Posterior vena cava (tissue), 2 donors: ENCODE measurements around the gene CDK5RAP2. TPM values are rescaled to one million over a fixed set of nuclear protein-coding genes. Genes with fewer than 3 reads are reported as not detected.
"Not testable (repeated sequence)": the region's sequence is repeated elsewhere in the genome, so short reads cannot be mapped to it uniquely, and the experiment has no call there.

Experiments used
- DNase-seq: peaks from one replicate; pipeline ENCODE4 v3.0.0-alpha.2; 2020; ENCODE audit warnings: low spot score
- intact Hi-C, 2 donors: fragments of 100-400 bp; cut with DNase I; formaldehyde crosslinking; loops; one replicate each; pipeline versions ENCODE4 v1.14.1 to v1.14.2; 2022 to 2023
- total RNA-seq, 2 donors: library from RNA; stranded (reverse); fragmentation: NEBNext Ultra II Directional; extraction: Animal tissue kit (Norgen Biotek cat#: 25700); gene quantifications; one replicate each; pipeline ENCODE4 v1.2.1, GENCODE V29; 2021
- donor health status: DM: yes; HTN: yes; CAD: no.
- donor health status: DM: yes; HTN: yes; CAD: no.

The CDK5RAP2 gene
- total RNA-seq, 2 donors from 2014 or later = 47.2 to 50.2 TPM

- DNase-seq = no peak
- intact Hi-C loops = no loop called here
Measured at GRCh38 chr9:120484162-120484561, 95.8 kb downstream of the CDK5RAP2 start.

DNA sequence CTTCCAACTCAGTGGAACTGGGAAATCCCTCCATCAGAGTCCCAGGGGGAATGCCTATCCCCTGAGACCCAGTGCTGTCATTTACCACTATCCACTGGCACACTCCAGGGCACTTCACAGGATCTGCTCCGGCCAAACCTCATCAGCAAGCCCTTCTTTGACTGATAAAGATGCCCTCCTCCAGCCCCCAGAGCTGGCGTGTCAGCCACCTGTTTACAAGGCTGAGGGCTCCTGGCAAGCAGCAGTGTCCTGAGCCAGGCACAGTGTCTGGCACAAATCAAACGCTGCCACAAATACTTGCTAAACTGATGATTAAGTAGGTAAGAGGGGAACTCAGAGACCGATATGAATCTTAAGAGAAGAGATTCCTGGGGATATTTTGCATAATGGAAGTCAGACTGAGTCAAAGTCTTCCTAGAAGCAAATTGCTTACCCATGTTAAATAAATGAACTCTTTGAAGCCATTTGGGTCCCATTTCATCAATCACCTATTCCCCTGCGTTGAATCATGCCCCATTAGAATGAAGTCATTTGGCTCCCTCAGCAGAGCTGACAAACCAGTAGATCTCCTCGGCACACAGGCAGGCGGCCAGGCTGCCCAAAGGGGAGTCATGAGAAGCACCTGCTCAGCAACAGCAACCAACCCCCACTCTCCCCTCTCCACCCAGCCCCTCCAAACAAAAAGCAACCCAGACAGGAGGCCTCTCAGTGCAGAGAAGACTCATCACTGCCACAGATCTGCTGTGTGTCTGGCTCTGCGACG, 97.4 kb downstream of the CDK5RAP2 start:
- intact Hi-C loops = no loop called here
- DNase-seq = no peak

- intact Hi-C loops = no loop called here
- DNase-seq = no peak
Measured at GRCh38 chr9:120481846-120482245, 98.1 kb downstream of the CDK5RAP2 start.

DNA sequence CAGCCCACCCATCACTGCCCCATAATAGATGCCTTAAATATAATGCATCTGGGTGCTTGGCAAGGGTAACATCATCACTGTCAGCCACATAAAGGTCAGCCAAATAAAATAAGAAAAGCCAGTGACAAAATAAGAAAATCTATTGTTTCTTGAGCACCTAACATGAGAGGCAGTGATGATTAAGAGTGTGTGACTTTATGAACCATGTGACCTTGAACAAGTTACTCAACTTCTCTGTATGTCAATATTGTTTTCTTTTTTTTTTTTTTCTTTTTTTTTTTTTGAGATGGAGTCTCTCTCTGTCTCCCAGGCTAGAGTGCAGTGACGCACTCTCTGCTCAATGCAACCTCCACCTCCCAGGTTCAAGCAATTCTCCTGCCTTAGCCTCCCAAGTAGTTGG, 98.7 kb downstream of the CDK5RAP2 start:
- intact Hi-C loops = no loop called here
- DNase-seq = no peak

DNA sequence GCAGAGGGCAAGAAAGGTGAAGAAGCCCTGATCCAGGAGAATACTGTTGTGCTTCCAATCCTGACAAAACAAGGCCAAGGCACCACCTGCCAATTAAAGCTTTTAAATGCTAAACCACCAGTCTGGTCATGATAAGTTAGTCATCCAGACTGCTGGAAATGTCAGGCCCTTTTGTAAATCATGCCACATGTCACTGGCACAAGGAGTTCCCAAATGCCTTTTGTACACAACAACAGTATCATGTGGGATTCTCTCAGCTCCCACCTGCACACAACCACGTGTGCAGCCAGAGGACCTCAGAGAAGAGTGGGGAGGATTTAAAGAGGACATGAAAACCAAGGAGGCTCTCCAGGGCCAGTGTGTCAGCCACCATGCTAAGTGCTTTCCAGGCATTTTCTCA, 99.3 kb downstream of the CDK5RAP2 start:
- intact Hi-C loops = no loop called here
- no peak for DNase-seq

DNA sequence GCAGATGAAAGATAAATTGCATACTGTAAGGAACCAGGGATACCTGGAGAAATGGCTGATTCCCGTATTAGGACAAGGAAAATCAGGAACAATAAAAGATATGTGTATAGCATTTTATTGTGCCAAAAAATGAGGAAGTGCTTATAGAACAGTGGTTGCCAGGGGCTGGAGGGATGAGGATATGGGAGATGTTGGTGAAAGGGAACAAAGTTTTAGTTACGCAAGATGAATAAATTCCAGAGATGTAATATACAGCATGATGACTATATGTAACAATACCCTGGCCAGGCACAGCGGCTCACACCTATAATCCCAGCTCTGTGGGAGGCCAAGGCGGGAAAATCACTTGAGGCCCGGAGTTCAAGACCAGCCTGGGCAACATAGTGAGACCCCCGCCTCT, 101.8 kb downstream of the CDK5RAP2 start:
- no peak for DNase-seq
- intact Hi-C loops = no loop called here

DNA sequence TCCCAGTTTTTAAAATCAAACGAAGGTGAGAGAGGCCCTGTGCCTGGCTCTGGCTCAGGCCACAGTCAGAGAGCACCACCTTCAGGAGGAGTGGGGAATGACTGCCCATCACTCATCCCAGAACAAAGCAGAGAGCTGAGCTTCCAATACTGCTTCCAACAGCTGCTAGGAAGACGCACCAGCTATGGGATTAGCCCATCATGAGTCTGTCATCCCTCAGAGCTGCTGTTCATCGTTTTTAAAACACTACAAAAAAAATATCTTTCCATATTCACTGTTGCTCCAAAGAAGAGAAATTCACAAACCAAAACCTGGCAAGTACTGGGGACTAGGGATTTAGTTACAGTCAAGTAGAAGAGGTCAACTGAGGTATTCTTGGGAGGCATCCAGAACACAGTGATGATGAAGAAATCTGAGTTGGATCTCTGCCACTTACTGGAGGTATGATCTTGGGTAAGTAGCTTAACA, 102.4 kb downstream of the CDK5RAP2 start:
- intact Hi-C loops = no loop called here
- no peak for DNase-seq

DNA sequence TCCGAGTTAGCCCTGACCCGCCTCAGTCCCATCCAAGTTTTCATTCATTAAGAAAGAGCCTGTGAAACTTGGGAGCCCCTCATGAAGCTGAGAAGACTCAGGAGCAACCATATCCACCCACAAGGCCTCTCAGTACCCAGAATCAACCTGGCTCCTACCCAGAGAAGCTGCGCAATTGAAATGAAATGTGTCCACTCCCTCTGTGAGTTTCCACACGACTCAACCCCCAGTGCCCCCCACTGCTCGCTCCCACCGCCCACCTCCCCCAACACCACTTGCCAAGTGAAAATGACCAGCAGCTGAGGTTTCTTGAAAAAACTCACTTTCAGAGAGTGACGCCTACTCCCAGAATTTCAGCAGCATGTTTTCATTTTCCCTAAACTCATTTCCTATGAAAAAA, 104.6 kb downstream of the CDK5RAP2 start:
- DNase-seq = no peak
- intact Hi-C loops = loop anchor here in 1 of 2 donors (2.0 kb wide), 1 partner anchor 33 kb away; no protein-coding TSS in a partner anchor

DNA sequence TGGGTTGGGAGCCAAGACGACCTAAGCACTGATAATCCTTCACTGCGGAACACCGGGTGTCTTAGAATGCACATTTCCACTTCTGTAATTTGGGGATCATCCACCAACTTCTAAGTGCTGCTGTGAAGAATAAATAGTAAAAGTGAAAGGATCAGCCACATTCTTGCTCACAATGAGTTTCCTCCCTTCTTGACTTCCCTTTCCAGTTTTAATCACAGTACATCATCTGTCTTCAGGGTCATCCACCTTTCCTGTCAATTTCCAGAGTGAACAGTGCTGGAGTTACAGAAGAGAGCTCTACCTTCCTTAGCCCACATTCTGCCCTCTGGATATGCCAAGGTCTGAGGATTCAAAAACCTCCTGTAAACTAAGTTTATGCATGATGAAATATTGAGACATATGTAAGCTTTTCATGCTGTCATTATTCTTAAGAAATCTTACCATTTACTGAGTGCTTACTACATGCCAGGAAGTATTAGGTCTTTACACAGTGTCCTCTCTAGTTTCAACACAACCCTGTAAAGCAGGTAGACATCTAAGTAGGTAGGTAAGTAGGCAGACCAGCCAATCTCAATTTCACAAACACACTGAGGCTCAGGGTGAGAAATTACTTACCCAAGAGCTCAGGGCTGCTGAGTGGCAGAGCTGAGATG, 105.2 kb downstream of the CDK5RAP2 start:
- no peak for DNase-seq
- intact Hi-C loops = loop anchor here in 1 of 2 donors (2.0 kb wide), 1 partner anchor 32 kb away; no protein-coding TSS in a partner anchor

GRCh38 chr9:120473608-120474007, 106.4 kb downstream of the CDK5RAP2 start:
- no peak for DNase-seq
- intact Hi-C loops = loop anchor here in 1 of 2 donors (2.0 kb wide), 1 partner anchor 31 kb away; no protein-coding TSS in a partner anchor

GRCh38 chr9:120465685-120466407, 114.1 kb downstream of the CDK5RAP2 start:
- intact Hi-C loops = no loop called here
- DNase-seq = no peak

DNA sequence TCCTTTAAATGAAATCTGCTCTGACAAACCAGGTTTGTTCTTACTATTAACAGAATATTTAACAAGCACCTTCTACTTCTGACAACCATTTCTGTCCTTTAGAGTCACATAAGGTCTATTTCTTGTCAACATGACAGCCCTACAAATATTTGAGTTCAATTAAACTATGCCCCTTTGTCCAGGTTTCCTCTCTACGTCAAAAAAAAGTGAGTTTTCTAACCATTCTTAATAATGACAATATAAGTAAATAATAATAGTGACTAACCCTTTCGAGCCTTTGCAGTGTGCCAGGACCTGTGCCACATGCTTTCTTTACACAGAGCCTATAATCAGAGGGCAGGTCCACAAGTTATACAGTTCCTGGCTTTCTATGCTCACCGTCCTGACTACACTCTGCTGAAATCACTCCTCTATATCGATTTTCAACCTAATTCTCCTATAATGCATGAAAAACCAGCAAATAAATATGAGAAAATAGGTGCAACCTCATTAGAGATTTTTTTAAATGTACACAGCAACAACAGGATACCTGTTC, 115.0 kb downstream of the CDK5RAP2 start:
- intact Hi-C loops = no loop called here
- no peak for DNase-seq

- intact Hi-C loops = no loop called here
- DNase-seq = no peak
Measured at GRCh38 chr9:120464176-120464886, 115.6 kb downstream of the CDK5RAP2 start.

DNA sequence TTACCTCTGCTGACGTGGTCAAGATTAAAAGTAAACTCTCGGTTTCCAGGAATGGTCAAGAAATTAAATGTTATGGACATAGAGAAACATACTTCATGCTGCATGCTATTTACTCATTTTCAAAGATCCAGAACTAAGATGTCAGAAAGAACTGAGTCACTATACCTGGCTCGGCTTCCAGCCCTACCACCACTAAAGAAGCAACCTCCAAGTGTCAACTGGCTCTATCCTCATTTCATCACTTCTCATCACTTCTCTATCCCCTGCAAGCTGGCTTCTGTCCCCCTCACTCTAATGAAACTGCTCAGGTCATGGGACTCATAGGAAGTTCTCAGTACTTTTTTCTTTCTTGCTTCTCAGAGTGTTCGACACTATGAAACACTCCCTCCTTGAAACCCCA, 116.2 kb downstream of the CDK5RAP2 start:
- intact Hi-C loops = no loop called here
- no peak for DNase-seq

DNA sequence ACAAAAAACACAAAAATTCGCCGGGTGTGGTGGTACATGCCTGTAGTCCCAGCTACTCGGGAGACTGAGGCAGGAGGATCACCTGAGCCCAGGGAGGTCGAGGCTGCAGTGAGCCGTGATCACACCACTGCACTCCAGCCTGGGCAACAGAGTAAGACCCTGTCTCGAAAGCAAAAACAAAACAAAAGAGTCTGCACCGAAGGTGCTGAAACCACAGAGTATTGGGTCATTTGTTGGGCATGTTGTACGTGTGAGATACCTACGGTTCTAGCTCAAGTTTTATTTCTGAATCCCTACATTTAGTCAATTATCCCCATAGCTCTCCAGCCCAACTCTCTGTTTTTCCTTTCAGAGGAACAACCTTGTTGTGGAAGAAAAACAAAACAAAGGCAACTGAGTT, 118.3 kb downstream of the CDK5RAP2 start:
- intact Hi-C loops, DNase-seq: not testable (repeated sequence)

DNA sequence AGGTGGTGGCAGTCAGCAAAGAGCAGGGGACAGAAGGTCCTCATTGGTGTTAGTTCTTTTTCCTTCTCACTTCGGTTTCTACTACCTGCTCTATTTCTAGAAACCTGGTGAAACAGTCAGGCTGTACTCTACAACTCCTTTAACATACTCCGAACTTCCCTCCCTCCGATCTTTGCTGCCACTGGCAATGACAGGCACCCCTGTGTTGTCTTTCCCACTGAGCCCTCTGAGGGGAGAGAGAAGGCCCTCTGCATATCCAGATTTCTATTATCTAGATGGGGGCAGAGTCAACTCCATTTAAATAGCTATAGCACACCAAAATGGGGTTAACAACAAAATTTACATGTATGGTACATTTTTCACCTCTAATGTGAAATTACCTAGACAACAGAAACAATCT, 123.7 kb downstream of the CDK5RAP2 start:
- intact Hi-C loops = no loop called here
- DNase-seq = no peak

DNA sequence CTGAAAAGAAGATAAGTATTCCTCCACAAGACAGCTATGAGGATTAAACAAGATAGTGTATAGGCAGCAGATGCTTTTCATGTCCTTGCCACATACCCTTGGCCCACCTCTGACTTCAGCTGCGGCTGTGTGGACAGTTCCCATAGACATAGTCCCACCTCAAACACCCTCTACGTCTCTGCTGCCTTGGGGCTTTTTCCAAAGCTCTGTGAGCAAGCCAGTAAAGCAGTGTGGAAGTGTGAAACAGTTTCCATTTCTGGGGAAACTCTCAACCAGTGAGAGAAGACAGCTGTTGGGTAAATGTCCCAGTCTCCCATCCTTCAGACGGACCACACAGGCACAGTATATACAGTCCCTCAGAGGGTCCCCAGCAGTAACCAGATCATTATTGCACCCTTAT, 125.5 kb downstream of the CDK5RAP2 start:
- intact Hi-C loops = no loop called here
- DNase-seq = no peak

DNA sequence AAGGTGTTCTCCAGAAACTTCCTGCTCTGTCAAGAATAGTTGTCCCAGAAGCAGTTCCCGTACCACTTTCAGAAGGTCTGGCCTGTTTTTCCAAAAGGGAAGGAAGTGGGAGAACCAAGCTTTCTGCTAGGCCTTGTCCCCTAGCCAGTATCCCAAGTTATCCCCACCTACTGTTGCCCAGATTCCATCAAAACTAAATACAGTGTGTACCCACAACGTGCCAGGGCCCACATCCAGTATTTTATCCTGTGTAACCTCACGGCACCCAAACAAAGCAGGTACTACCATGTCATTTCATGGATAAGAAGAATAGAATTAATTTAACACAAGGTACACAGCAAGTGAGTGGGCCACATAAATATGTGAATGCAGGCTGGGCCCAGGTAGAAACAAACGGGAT, 126.2 kb downstream of the CDK5RAP2 start:
- DNase-seq = no peak
- intact Hi-C loops = no loop called here

DNA sequence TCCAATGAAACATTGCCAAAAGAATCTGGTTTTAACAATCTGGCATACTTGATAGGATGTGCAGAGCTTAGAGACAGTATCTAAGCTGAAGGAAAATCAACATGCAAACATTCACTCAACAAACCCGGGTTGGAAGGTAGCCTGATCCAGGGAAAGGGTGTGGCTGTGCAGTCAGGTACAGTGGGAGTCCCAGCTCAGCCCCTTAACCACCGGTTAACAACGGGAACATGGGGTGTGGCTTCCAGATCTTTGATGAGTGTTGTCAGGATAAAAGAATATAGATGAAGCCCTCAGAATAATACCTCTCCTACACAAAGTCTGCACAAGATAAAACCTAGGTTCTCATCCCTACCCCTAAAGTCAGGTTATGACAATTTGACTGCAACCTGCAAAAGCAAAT, 127.3 kb downstream of the CDK5RAP2 start:
- DNase-seq = no peak
- intact Hi-C loops = no loop called here
